Inflammatory macrophage treated with lipopolysaccharide for 4 hours (primary cell): Measurements from ENCODE around the gene PSEN2.
A peak's percentile ranks its signal among the peaks of the same experiment; 100 is the strongest.
"Not testable (repeated sequence)": the region's sequence is repeated elsewhere in the genome, so short reads cannot be mapped to it uniquely, and the experiment has no call there.

Experiments
- DNase-seq: peaks from one replicate; pipeline ENCODE4 v3.0.0-alpha.2; 2020

PSEN2 gene

GRCh38 chr1:226870401-226871279 lies at the start of gene PSEN2:
PSEN2 (plus strand) TSS chr1:226870616; CDS start chr1:226881908, 11,292 bp downstream.
- peak; percentile 69 for DNase-seq

- DNase-seq, result peak; percentile 51
Observed at GRCh38 chr1:226820941-226821718, 49.3 kb upstream of the PSEN2 start.

- DNase-seq, result no peak
Observed at GRCh38 chr1:226821719-226822085, 48.7 kb upstream of the PSEN2 start.

- peak; percentile 29 for DNase-seq
Observed at GRCh38 chr1:226823643-226824042, 46.8 kb upstream of the PSEN2 start.

- no peak for DNase-seq
Observed at GRCh38 chr1:226825037-226825745, 45.2 kb upstream of the PSEN2 start.

- no peak for DNase-seq
Observed at GRCh38 chr1:226825746-226826100, 44.7 kb upstream of the PSEN2 start.

- DNase-seq, result peak; percentile 60
Observed at GRCh38 chr1:226826479-226827261, 43.7 kb upstream of the PSEN2 start.

GRCh38 chr1:226827458-226827857 lies 43.0 kb upstream of the PSEN2 start:
- peak; percentile 62 for DNase-seq

- DNase-seq, result peak; percentile 96
Observed at GRCh38 chr1:226827968-226828513, 42.4 kb upstream of the PSEN2 start.

GRCh38 chr1:226829105-226829504 lies 41.3 kb upstream of the PSEN2 start:
- DNase-seq, result no peak

- DNase-seq, result no peak
Observed at GRCh38 chr1:226831953-226832352, 38.5 kb upstream of the PSEN2 start.

GRCh38 chr1:226832613-226833012 lies 37.8 kb upstream of the PSEN2 start:
- DNase-seq, result no peak

- not testable (repeated sequence) for DNase-seq
Observed at GRCh38 chr1:226834179-226834578, 36.2 kb upstream of the PSEN2 start.

- DNase-seq, result not testable (repeated sequence)
Observed at GRCh38 chr1:226835396-226835795, 35.0 kb upstream of the PSEN2 start.

- DNase-seq, result not testable (repeated sequence)
Observed at GRCh38 chr1:226837966-226838365, 32.5 kb upstream of the PSEN2 start.

- no peak for DNase-seq
Observed at GRCh38 chr1:226838456-226838855, 32.0 kb upstream of the PSEN2 start.

- DNase-seq, result no peak
Observed at GRCh38 chr1:226845624-226846023, 24.8 kb upstream of the PSEN2 start.

GRCh38 chr1:226846786-226847185 lies 23.6 kb upstream of the PSEN2 start:
- DNase-seq, result no peak

GRCh38 chr1:226854548-226854947 lies 15.9 kb upstream of the PSEN2 start:
- not testable (repeated sequence) for DNase-seq

GRCh38 chr1:226862890-226863289 lies 7.5 kb upstream of the PSEN2 start:
- DNase-seq, result peak; percentile 51

GRCh38 chr1:226863446-226863845 lies 7.0 kb upstream of the PSEN2 start:
- peak; percentile 78 for DNase-seq

GRCh38 chr1:226864311-226864710 lies 6.1 kb upstream of the PSEN2 start:
- no peak for DNase-seq
